Thyroid gland (tissue), 4 donors: ENCODE measurements around the gene DMD. TPM values are rescaled to one million over a fixed set of nuclear protein-coding genes. Genes with fewer than 3 reads are reported as not detected.
"Not testable (repeated sequence)": the region's sequence is repeated elsewhere in the genome, so short reads cannot be mapped to it uniquely, and the experiment has no call there.

Experiments used
- DNase-seq, 2 donors: peaks; one replicate each; pipeline ENCODE4 v3.0.0-alpha.2; 2019
- H3K27ac ChIP-seq, 3 donors: fragments of 200-600 bp; sonication (generic); 1 replicate in 2 of 3; 2 replicates in 1 of 3; pipeline ENCODE4 v1.5.1; 2016 to 2019; ENCODE audit warnings: mild to moderate bottlenecking in 1 of 3, moderate library complexity in 1 of 3
- H3K27me3 ChIP-seq: fragments of 200-600 bp; sonication (generic); one replicate; pipeline ENCODE4 v1.5.1; 2019
- H3K36me3 ChIP-seq, 2 donors: fragments of 200-600 bp; sonication (generic); one replicate each; pipeline ENCODE4 v1.5.1; 2016 to 2019
- H3K4me1 ChIP-seq, 2 donors: fragments of 200-600 bp; sonication (generic); one replicate each; pipeline ENCODE4 v1.5.1; 2017 to 2019
- H3K4me3 ChIP-seq, 3 donors: fragments of 200-600 bp; sonication (generic); replicated peaks in 1 of 3; 1 replicate in 2 of 3; 2 replicates in 1 of 3; pipeline ENCODE4 v1.5.1; 2016; ENCODE audit warnings: mild to moderate bottlenecking in 1 of 3
- H3K9me3 ChIP-seq: fragments of 200-600 bp; sonication (generic); one replicate; pipeline ENCODE4 v1.5.1; 2017
- CTCF ChIP-seq, 6 experiments: fragments of 200-600 bp in 3 of 6; fragments of 450-650 bp in 3 of 6; sonication (generic) in 3 of 6; IDR thresholded peaks; one replicate each; pipeline ENCODE4 v1.5.1; 2016 to 2019; ENCODE audit warnings: antibody characterized with exemption in 6 of 6, mild to moderate bottlenecking in 2 of 6, inconsistent platforms in 1 of 6, moderate library complexity in 1 of 6
- POLR2A ChIP-seq, 2 donors: fragments of 450-650 bp; IDR thresholded peaks; one replicate each; pipeline ENCODE4 v1.6.1; 2017; ENCODE audit warnings: antibody characterized with exemption in 2 of 2, mild to moderate bottlenecking in 2 of 2, moderate library complexity in 1 of 2
- WGBS, 2 donors: methylation state at CpG; one replicate each; pipeline ENCODE4 v1.1.5; 2017; 5-methylcytosine and 5-hydroxymethylcytosine counted together
- intact Hi-C: fragments of 100-400 bp; cut with DNase I; formaldehyde crosslinking; loops from one replicate; pipeline ENCODE4 v1.15.1; 2023
- total RNA-seq, 4 donors: library from RNA; depleted of rRNA; stranded (reverse); fragments of >200 nt; gene quantifications; one replicate each; pipeline ENCODE4 v1.2.3, GENCODE V29; 2016

The DMD gene
- total RNA-seq, 4 donors from 2014 or later = 16.5 to 24.0 (median 21.7) TPM

GRCh38 chrX:31962256-31962655, 1249.1 kb downstream of the DMD start:
- Histone ChIP-seq H3K9me3 (no peaks in the 10 kb centered on the region), H3K27ac (no peak overlapping the region), H3K36me3 (no peaks in the 10 kb centered on the region), H3K4me3 (no peak overlapping the region), H3K4me1 (no peaks in the 10 kb centered on the region), H3K27me3 (no peaks in the 10 kb centered on the region)
- WGBS, 2 donors = 88 to 93% methylated on average over 1 of the region's 1 CpG
- TF ChIP-seq POLR2A (IDR thresholded peaks at IDR 0.05) = no peak
- TF ChIP-seq CTCF (IDR thresholded peaks at IDR 0.05) = no peak
- intact Hi-C loops = no loop called here
- DNase-seq = no peak

GRCh38 chrX:31934842-31935370, 1276.4 kb downstream of the DMD start:
- Histone ChIP-seq H3K4me3 (no peak overlapping the region), H3K9me3 (no peaks in the 10 kb centered on the region), H3K27me3 (no peaks in the 10 kb centered on the region), H3K36me3 (no peaks in the 10 kb centered on the region), H3K4me1 (no peaks in the 10 kb centered on the region), H3K27ac (no peak overlapping the region)
- DNase-seq = no peak
- intact Hi-C loops = no loop called here
- TF ChIP-seq POLR2A (IDR thresholded peaks at IDR 0.05) = no peak
- 62 to 63% methylated on average over 5 of the region's 5 CpGs for WGBS, 2 donors

- intact Hi-C loops = no loop called here
- TF ChIP-seq POLR2A (IDR thresholded peaks at IDR 0.05) (no peak), CTCF (IDR thresholded peaks at IDR 0.05) (no peak)
- H3K27me3 ChIP-seq = no peaks in the 10 kb centered on the region
- H3K4me3 ChIP-seq = no peak overlapping the region
- no peaks in the 10 kb centered on the region for H3K36me3 ChIP-seq
- H3K9me3 ChIP-seq = no peaks in the 10 kb centered on the region
- H3K4me1 ChIP-seq = no peaks in the 10 kb centered on the region
- DNase-seq = no peak
- WGBS, 2 donors = 89 to 92% methylated on average over 3 of the region's 3 CpGs
- no peak overlapping the region for H3K27ac ChIP-seq
These were observed 1277.3 kb downstream of the DMD start for GRCh38 chrX:31934015-31934414.

GRCh38 chrX:31932769-31933168, 1278.6 kb downstream of the DMD start:
- H3K9me3 ChIP-seq = no peaks in the 10 kb centered on the region
- WGBS, 2 donors = 100% methylated on average over 1 of the region's 1 CpG
- H3K4me3 ChIP-seq = no peak overlapping the region
- H3K4me1 ChIP-seq = no peaks in the 10 kb centered on the region
- H3K27ac ChIP-seq = no peak overlapping the region
- no peak for DNase-seq
- TF ChIP-seq POLR2A (IDR thresholded peaks at IDR 0.05) = no peak
- no peak for TF ChIP-seq CTCF (IDR thresholded peaks at IDR 0.05)
- intact Hi-C loops = no loop called here
- no peaks in the 10 kb centered on the region for H3K36me3 ChIP-seq
- no peaks in the 10 kb centered on the region for H3K27me3 ChIP-seq

GRCh38 chrX:31932320-31932719, 1279.0 kb downstream of the DMD start:
- H3K27ac ChIP-seq, H3K36me3 ChIP-seq, H3K9me3 ChIP-seq, DNase-seq, H3K4me1 ChIP-seq, H3K4me3 ChIP-seq, H3K27me3 ChIP-seq, intact Hi-C loops: not testable (repeated sequence)
- 92 to 95% methylated on average over 11 of the region's 11 CpGs for WGBS, 2 donors

GRCh38 chrX:31931225-31931624, 1280.1 kb downstream of the DMD start:
- Histone ChIP-seq H3K27ac (no peak overlapping the region), H3K36me3 (no peaks in the 10 kb centered on the region), H3K4me3 (no peak overlapping the region), H3K27me3 (no peaks in the 10 kb centered on the region), H3K9me3 (no peaks in the 10 kb centered on the region), H3K4me1 (no peaks in the 10 kb centered on the region)
- TF ChIP-seq POLR2A (IDR thresholded peaks at IDR 0.05) = no peak
- no peak for TF ChIP-seq CTCF (IDR thresholded peaks at IDR 0.05)
- WGBS, 2 donors = 43 to 51% methylated on average over 3 of the region's 3 CpGs
- DNase-seq = no peak
- intact Hi-C loops = no loop called here
